AG10803 (cell line): ENCODE measurements around the gene ZNF775.

Source experiments
- DNase-seq: peaks from one replicate; pipeline ENCODE4 v3.0.0; 2010; ENCODE audit warnings: low read depth
- H3K4me3 ChIP-seq: 2 replicates; pipeline ENCODE4 v1.5.1; 2011; ENCODE audit warnings: mild to moderate bottlenecking, low read length, control low read depth
- TF ChIP-seq, protein P1 (sequence below): conservative IDR thresholded peaks from 2 replicates; pipeline ENCODE4 v1.5.1; 2011; ENCODE audit warnings: mild to moderate bottlenecking, low read length, control low read depth, inconsistent platforms

Gene ZNF775

DNA sequence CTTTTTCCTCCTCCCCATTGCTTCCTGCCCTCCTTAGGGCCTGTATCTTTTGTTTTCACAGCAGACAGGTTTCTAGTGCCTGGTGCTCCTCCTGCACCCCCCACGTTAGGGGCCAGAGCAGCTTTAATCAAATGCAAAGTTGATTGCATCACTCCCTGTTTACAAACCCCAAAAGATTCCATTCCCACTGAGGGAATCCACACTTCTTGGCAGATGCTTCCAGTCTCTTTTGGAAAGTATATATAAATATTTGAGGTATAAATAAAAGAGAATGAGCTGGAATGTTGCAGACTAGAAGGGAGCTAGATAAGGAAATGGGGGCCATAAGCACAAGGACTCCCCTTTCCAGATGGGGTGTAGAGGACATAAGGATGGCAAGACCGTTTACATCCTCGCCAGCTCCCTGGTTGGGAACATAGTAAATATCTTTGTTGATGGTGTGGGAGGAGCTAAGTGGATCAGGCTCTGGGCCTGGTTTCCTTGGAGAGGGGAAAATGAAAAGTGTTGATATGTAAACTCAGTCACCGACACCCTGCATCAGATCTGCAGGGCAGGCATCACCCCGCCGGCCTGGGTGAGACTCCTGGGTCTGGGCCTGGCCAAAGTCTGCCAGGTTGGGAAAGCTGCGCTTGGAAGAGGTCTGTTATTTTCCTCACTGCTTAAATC lies 43.9 kb upstream of the ZNF775 start:
- TF ChIP-seq, protein P1, sequence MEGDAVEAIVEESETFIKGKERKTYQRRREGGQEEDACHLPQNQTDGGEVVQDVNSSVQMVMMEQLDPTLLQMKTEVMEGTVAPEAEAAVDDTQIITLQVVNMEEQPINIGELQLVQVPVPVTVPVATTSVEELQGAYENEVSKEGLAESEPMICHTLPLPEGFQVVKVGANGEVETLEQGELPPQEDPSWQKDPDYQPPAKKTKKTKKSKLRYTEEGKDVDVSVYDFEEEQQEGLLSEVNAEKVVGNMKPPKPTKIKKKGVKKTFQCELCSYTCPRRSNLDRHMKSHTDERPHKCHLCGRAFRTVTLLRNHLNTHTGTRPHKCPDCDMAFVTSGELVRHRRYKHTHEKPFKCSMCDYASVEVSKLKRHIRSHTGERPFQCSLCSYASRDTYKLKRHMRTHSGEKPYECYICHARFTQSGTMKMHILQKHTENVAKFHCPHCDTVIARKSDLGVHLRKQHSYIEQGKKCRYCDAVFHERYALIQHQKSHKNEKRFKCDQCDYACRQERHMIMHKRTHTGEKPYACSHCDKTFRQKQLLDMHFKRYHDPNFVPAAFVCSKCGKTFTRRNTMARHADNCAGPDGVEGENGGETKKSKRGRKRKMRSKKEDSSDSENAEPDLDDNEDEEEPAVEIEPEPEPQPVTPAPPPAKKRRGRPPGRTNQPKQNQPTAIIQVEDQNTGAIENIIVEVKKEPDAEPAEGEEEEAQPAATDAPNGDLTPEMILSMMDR: no peak
- DNase-seq: peak; percentile 86

DNA sequence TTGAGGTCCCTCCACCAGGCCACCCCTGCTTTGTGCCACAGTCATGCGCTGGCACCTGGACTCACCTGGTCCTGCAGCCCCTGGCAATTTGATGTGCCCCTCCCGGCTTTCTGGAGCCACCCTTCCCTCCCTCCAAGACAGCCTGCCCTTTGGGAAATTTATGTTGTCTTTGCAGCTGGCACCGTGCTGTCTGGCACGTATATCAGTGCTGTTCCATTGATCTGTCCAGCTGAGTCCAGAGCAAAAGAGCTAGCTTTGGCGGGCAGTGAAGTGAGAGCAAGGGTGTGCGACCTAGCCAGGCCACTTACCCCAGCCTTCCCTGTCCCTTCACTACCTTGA lies 43.4 kb upstream of the ZNF775 start:
- H3K4me3 ChIP-seq: no peak overlapping the region
- TF ChIP-seq, protein P1: no peak

More for the DNA sequence above, 43.9 kb upstream of the ZNF775 start:
- no peak overlapping the region for H3K4me3 ChIP-seq

DNA sequence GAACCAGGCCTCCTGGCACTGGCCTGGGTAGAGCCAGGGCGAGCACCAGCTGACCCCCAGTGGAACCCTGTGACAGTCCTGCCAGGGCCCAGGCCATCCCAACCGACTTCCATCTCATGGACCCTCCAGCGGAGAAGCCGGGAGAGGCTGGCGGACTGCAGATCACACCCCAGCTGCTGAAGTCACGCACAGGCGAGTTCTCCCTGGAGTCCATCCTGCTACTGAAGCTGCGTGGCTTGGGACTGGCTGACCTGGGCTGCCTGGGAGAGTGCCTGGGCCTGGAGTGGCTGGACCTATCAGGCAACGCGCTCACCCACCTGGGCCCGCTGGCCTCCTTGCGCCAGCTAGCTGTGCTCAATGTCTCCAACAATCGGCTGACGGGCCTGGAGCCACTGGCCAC lies 42.4 kb upstream of the ZNF775 start:
- no peak overlapping the region for H3K4me3 ChIP-seq
- TF ChIP-seq, protein P1: no peak
- no peak for DNase-seq

More for the DNA sequence above, 43.4 kb upstream of the ZNF775 start:
- no peak for DNase-seq

DNA sequence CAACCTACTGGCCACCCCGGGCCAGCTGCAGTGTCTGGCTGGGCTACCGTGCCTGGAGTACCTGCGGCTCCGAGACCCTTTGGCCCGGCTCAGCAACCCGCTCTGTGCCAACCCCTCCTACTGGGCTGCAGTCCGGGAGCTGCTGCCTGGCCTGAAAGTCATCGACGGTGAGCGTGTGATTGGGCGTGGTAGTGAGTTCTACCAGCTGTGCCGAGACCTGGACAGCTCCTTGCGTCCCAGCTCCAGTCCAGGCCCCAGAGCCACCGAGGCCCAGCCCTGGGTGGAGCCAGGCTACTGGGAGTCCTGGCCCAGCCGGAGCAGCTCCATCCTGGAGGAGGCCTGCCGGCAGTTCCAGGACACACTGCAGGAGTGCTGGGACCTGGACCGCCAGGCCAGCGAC lies 42.0 kb upstream of the ZNF775 start:
- DNase-seq: no peak
- TF ChIP-seq, protein P1: no peak
- H3K4me3 ChIP-seq: no peak overlapping the region

DNA sequence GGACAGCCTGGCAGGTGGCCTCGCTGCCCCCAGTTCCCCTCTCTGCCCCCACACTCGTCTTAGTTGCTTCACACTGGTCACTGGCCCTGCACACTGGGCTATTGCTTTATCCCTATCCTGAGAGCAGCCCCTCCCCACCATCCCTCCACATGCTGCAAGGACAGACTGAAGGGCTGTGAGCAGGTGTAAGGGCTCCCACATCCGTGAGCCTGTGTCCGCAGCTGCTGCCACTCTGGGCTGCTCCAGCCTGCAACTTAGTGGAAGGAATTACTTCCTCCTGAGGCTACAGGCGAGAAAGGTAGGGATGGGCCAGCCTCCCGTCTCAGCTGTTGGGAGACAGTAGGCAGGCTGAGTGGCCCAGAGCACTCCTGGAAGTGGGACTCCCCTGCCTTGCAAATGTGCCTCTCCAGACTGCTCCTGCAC lies 41.5 kb upstream of the ZNF775 start:
- TF ChIP-seq, protein P1: no peak
- no peak for DNase-seq
- H3K4me3 ChIP-seq: no peak overlapping the region

DNA sequence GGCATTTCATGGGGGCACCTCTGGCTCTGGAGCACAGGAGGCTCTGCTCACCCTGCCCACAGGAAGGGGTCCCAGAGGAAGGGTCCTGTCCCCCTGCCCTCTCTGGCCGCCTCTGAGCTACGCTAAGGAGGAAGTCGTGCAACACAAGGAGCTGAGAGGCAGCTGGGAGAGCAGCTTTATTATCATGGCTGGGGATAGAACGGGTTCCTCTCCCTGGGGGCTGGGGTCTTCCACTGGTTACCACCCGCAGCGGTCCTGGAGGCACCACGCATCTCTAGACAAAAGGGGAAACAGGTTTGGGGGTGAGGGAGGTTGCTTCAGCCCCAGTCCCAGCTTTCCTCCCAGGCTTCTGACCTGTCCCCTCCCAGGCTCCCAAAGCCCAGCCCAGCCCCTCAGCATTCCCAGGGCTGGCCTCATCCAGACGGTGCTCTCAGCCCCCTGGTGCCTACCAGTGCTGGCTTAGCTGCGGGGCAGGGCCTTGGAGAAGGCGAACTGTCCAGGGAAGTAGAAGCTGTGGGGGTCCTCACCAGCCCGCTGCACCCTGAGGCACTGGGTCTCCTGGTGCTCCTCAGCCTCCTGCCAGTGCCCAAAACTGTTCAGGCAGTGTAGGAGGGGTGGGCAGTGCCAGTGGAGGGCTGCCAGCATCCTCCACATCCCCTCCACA lies 40.8 kb upstream of the ZNF775 start:
- no peak for DNase-seq
- TF ChIP-seq, protein P1: no peak

DNA sequence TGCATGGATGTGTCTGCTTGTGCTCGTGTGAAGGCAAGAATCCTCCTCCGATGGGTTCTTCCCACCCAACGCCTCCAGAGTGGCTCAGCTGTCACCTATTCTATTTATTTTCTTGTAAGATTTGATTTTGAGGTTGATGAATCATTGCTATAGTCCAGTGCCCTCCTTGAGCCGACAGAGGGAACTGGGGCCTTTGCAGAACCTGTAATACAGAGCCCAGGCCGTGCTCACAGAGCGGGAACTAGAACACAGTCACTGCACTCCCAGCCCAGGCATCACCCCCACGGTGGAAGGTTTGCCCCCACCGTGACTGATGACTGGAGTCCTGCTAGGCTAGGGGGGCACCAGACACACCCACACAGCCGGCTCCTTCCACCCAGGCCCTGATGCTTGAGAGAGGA lies 39.7 kb upstream of the ZNF775 start:
- DNase-seq: no peak
- no peak overlapping the region; the same call in 1 of the 2 replicates for H3K4me3 ChIP-seq
- TF ChIP-seq, protein P1: no peak

More for the DNA sequence above, 40.8 kb upstream of the ZNF775 start:
- H3K4me3 ChIP-seq: no peak overlapping the region
